HepG2 (cell line): Measurements from ENCODE around the gene CDK15. TPM values are rescaled to one million over a fixed set of nuclear protein-coding genes. Genes with fewer than 3 reads are reported as not detected.
A peak's percentile ranks its signal among the peaks of the same experiment; 100 is the strongest.
"Not testable (repeated sequence)": the region's sequence is repeated elsewhere in the genome, so short reads cannot be mapped to it uniquely, and the experiment has no call there.

ENCODE experiments used
- ATAC-seq: fragments of 200-7000 bp; cut with Tn5 transposase; 3 replicates; pipeline ENCODE4 v1.9.1; 2020; ENCODE audit warnings: mild to moderate bottlenecking, moderate library complexity
- BruUV-seq: library from RNA; stranded (reverse); fragments of 400-500 nt; replicated peaks from 2 replicates; lab custom pipeline; 2021; lab: Mats Ljungman, UMichigan
- CTCF ChIA-PET: fragments of 300-600 bp; formaldehyde crosslinking; extraction: SDS; loops from one replicate; lab custom pipeline; 2021; ENCODE audit warnings: low total read pairs, inconsistent platforms, low intra/inter-chr PET ratio; lab: Yijun Ruan, JAX
- POLR2A ChIA-PET: fragments of 350-600 bp; sonication (Branson Sonifier 250); formaldehyde crosslinking; loops from one replicate; lab custom pipeline; 2020; ENCODE audit warnings: antibody characterized with exemption, inconsistent platforms; lab: Yijun Ruan, JAX
- DNase-seq: peaks from one replicate; pipeline ENCODE4 v3.0.0-alpha.2; 2015; ENCODE audit warnings: low spot score
- FAIRE-seq: peaks from 3 replicates; lab custom pipeline; 2011; peaks lifted over from hg19 to GRCh38; lab: Jason Lieb, UNC
- H2AFZ ChIP-seq: one replicate; pipeline ENCODE4 v1.6.1; 2011; ENCODE audit warnings: low read length, inconsistent platforms
- H3K27ac ChIP-seq: fragments of 300-600 bp; 3 replicates; pipeline ENCODE4 v1.8.0; 2011; ENCODE audit warnings: mixed run types, mild to moderate bottlenecking, mixed read lengths, low read length, inconsistent platforms; ENCODE audit not compliant: insufficient read depth; ENCODE audit errors: extremely low read length
- H3K27me3 ChIP-seq, 2 experiments: fragments of 200-600 bp in 1 of 2; 2 replicates in 1 of 2; 3 replicates in 1 of 2; pipeline versions ENCODE4 v1.6.0 to v1.8.0; 2011; ENCODE audit warnings: low read length in 2 of 2, mild to moderate bottlenecking in 2 of 2, moderate library complexity in 2 of 2, inconsistent platforms in 1 of 2; ENCODE audit not compliant: insufficient read depth in 2 of 2, control insufficient read depth in 1 of 2
- H3K36me3 ChIP-seq, 2 experiments: fragments of 200-600 bp in 1 of 2; replicated peaks in 1 of 2; 2 replicates in 1 of 2; 3 replicates in 1 of 2; pipeline versions ENCODE4 v1.5.1 to v1.8.0; 2011; ENCODE audit warnings: low read length in 2 of 2, inconsistent platforms in 1 of 2; ENCODE audit not compliant: insufficient read depth in 2 of 2, control insufficient read depth in 1 of 2
- H3K4me1 ChIP-seq: 2 replicates; pipeline ENCODE4 v1.5.1; 2012; ENCODE audit warnings: low read length, inconsistent platforms; ENCODE audit not compliant: insufficient read depth
- H3K4me2 ChIP-seq: 2 replicates; pipeline ENCODE4 v1.6.0; 2011; ENCODE audit warnings: low read depth, low read length, inconsistent platforms
- H3K4me3 ChIP-seq, 3 experiments: fragments of 200-600 bp in 1 of 3; sonication (generic), shearing (Covaris generic) in 1 of 3; replicated peaks in 1 of 3; 2 replicates each; pipeline ENCODE4 v1.5.1; 2011 to 2016; ENCODE audit warnings: low read length in 3 of 3, inconsistent platforms in 2 of 3, low read depth in 2 of 3, mild to moderate bottlenecking in 2 of 3, control low read depth in 1 of 3, mixed read lengths in 1 of 3; ENCODE audit not compliant: insufficient read depth in 1 of 3
- H3K79me2 ChIP-seq: one replicate; pipeline ENCODE4 v1.6.1; 2011; ENCODE audit warnings: low read length, inconsistent platforms; ENCODE audit not compliant: insufficient read depth
- H3K9ac ChIP-seq: 2 replicates; pipeline ENCODE4 v1.6.0; 2011; ENCODE audit warnings: mild to moderate bottlenecking, low read depth, low read length, inconsistent platforms; ENCODE audit not compliant: insufficient read depth
- H3K9me3 ChIP-seq: 2 replicates; pipeline ENCODE4 v1.5.1; 2012; ENCODE audit warnings: mild to moderate bottlenecking, low read length
- H4K20me1 ChIP-seq: 2 replicates; pipeline ENCODE4 v1.6.0; 2011; ENCODE audit warnings: inconsistent platforms, mild to moderate bottlenecking, low read length, moderate library complexity; ENCODE audit not compliant: insufficient read depth
- IKZF1 ChIP-seq: fragments of 450-650 bp; IDR thresholded peaks from 2 replicates; pipeline ENCODE4 v1.7.1; 2016
- POLR2G ChIP-seq: fragments of 200-400 bp; formaldehyde crosslinking; IDR thresholded peaks from 2 replicates; pipeline ENCODE4 v1.6.1; 2018; ENCODE audit warnings: mild to moderate bottlenecking, low read depth, low read length, moderate library complexity
- SMARCC2 ChIP-seq: fragments of 450-650 bp; IDR thresholded peaks from 2 replicates; pipeline ENCODE4 v1.6.1; 2017; ENCODE audit warnings: antibody characterized with exemption, mild to moderate bottlenecking
- STAG1 ChIP-seq: sonication (generic); formaldehyde crosslinking; IDR thresholded peaks from 2 replicates; pipeline ENCODE4 v1.4.0; 2020; ENCODE audit warnings: missing genetic modification reagents
- ZNF343 ChIP-seq: sonication (generic); formaldehyde crosslinking; IDR thresholded peaks from 2 replicates; pipeline ENCODE4 v1.4.0; 2020; ENCODE audit warnings: mild to moderate bottlenecking, missing genetic modification reagents
- ZNF451 ChIP-seq: sonication (generic); formaldehyde crosslinking; IDR thresholded peaks from 2 replicates; pipeline ENCODE4 v1.5.0; 2020; ENCODE audit warnings: mild to moderate bottlenecking, missing genetic modification reagents
- WGBS: methylation state at CpG from one replicate; pipeline ENCODE4 v1.1.6; 2017; ENCODE audit warnings: low lambda C conversion rate; 5-methylcytosine and 5-hydroxymethylcytosine counted together
- in situ Hi-C: cut with HindIII; loops from 2 replicates; pipeline ENCODE4 v1.10.0; 2017; ENCODE audit warnings: low pct_unique_long_range_greater_than_20kb; ENCODE audit not compliant: extremely low pct_ligation_motif_present
- intact Hi-C: fragments of 100-400 bp; cut with micrococcal nuclease; formaldehyde crosslinking; loops from one replicate; pipeline ENCODE4 v1.10.0; 2022; ENCODE audit not compliant: unreplicated experiment
- polyA plus RNA-seq, 8 experiments: library from polyadenylated mRNA; depleted of rRNA in 3 of 8; stranded (reverse) in 7 of 8; unstranded in 1 of 8; fragments of >200 nt; fragmentation: Illumina TruSeq in 4 of 8; extraction: Trizol in 4 of 8; gene quantifications; 2 replicates each; pipeline versions ENCODE4 v1.2.1 to v1.2.3, GENCODE V29; 2011 to 2016; ENCODE audit warnings: low read depth in 4 of 8, missing spikeins in 1 of 8, mixed read lengths in 1 of 8; ENCODE audit not compliant: insufficient read depth in 1 of 8
- total RNA-seq, 5 experiments: library from RNA; depleted of rRNA; stranded (reverse); fragments of >200 nt; fragmentation: Illumina TruSeq; extraction: Trizol; gene quantifications; 2 replicates each; pipeline ENCODE4 v1.2.3, GENCODE V29; 2016; ENCODE audit warnings: low read depth in 1 of 5
- TF ChIP-seq, protein P1 (sequence below): sonication (generic); formaldehyde crosslinking; IDR thresholded peaks from 2 replicates; pipeline ENCODE4 v1.5.0; 2020; ENCODE audit warnings: mild to moderate bottlenecking, missing genetic modification reagents, moderate library complexity

Gene CDK15
- total and polyA plus RNA-seq, 2 of the 13 experiments (the other 11 are each of a cell fraction or from before 2014, with no cell fraction given) = not detected

DNA sequence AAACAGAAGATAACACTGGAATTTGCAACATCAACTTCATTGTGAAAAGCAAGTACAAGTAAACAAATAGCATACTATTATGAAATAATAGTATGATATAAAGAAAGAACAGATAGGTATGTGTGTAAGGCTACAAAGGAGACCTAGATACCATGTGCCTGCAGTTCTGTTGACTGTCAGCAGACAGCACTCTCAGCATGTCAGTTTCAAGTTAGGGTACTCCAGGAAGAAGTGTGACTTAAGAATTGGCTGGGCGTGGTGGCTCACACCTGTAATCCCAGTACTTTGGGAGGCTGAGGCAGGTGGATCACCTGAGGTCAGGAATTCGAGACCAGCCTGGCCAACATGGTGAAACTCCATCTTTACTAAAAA lies 7.4 kb upstream of the CDK15 start:
- WGBS = 14% methylated on average over 2 of the region's 2 CpGs

DNA sequence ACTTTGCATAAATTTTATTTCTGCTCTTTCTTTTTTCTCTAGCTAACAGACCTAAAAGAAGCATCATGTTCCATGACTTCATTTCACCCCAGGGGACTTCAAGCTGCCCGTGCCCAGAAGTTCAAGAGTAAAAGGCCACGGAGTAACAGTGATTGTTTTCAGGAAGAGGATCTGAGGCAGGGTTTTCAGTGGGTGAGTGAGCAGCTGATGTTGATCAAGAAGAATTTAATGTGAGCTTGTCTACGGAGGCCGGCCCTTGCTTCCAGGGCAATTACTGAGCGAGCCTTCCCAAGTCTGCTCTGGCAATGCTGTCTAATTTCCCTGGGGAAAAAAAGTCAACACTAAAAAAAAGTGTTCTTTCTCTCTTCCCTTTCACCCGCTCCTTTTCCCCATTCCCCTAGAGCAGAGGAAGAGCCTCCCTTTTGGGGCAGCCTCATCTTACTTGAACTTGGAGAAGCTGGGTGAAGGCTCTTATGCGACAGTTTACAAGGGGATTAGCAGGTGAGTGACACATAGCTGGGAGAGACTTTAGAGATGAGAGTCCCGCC lies 1.2 kb downstream of the CDK15 start:
- in situ Hi-C loops (no loop called here), intact Hi-C loops (no loop called here)
- no peak for ATAC-seq
- Histone ChIP-seq H4K20me1 (no peaks in the 10 kb centered on the region), H3K36me3 (no peaks in the 10 kb centered on the region), H3K4me1 (no peaks in the 10 kb centered on the region), H2AFZ (no peak overlapping the region), H3K4me2 (no peak overlapping the region), H3K79me2 (no peaks in the 10 kb centered on the region), H3K4me3 (no peak overlapping the region), H3K27ac (no peak overlapping the region), H3K9ac (no peak overlapping the region), H3K27me3 (peaks cover 1 to 19% of the 10 kb centered on the region in 2 experiments; a peak in 3 of 5 replicates), H3K9me3 (no peaks in the 10 kb centered on the region)
- POLR2A ChIA-PET = no interaction called here
- CTCF ChIA-PET = no interaction called here
- TF ChIP-seq POLR2G = no peak
- no peak for TF ChIP-seq ZNF343 (CRISPR knock-in tag)
- TF ChIP-seq ZNF451 (CRISPR knock-in tag) = no peak
- TF ChIP-seq IKZF1 = no peak
- TF ChIP-seq SMARCC2 = no peak
- WGBS = 44% methylated on average over 8 of the region's 8 CpGs
- DNase-seq = no peak
- BruUV-seq = no TSS peak
- FAIRE-seq = no peak

More for the DNA sequence above, 7.4 kb upstream of the CDK15 start:
- H3K4me2 ChIP-seq, H3K36me3 ChIP-seq, FAIRE-seq, POLR2A ChIA-PET, H3K9ac ChIP-seq, H3K27me3 ChIP-seq, H4K20me1 ChIP-seq, H3K4me3 ChIP-seq, DNase-seq, BruUV-seq, H2AFZ ChIP-seq, H3K79me2 ChIP-seq, H3K9me3 ChIP-seq, H3K27ac ChIP-seq, intact Hi-C loops, H3K4me1 ChIP-seq: not testable (repeated sequence)
- in situ Hi-C loops = loop anchor here (10.0 kb wide), 1 partner anchor 386 kb away; no protein-coding TSS in a partner anchor
- ATAC-seq = peak; percentile 57
- TF ChIP-seq, protein P1, sequence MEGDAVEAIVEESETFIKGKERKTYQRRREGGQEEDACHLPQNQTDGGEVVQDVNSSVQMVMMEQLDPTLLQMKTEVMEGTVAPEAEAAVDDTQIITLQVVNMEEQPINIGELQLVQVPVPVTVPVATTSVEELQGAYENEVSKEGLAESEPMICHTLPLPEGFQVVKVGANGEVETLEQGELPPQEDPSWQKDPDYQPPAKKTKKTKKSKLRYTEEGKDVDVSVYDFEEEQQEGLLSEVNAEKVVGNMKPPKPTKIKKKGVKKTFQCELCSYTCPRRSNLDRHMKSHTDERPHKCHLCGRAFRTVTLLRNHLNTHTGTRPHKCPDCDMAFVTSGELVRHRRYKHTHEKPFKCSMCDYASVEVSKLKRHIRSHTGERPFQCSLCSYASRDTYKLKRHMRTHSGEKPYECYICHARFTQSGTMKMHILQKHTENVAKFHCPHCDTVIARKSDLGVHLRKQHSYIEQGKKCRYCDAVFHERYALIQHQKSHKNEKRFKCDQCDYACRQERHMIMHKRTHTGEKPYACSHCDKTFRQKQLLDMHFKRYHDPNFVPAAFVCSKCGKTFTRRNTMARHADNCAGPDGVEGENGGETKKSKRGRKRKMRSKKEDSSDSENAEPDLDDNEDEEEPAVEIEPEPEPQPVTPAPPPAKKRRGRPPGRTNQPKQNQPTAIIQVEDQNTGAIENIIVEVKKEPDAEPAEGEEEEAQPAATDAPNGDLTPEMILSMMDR (CRISPR knock-in tag) = peak; percentile 19
- peak; percentile 26 for TF ChIP-seq STAG1
- CTCF ChIA-PET = interaction anchor here (1.5 kb wide), 1 partner anchor 379 kb away, joined by 4 read pairs; no protein-coding TSS in a partner anchor
